Panc1 (cell line): ENCODE results near the gene DOCK1. TPM values are rescaled to one million over a fixed set of nuclear protein-coding genes. Genes with fewer than 3 reads are reported as not detected.

Experiments used
- ATAC-seq: fragments of 200-7000 bp; cut with Tn5 transposase; 2 replicates; pipeline ENCODE4 v1.9.1; 2020; ENCODE audit warnings: mild to moderate bottlenecking, moderate library complexity
- BruUV-seq: library from RNA; stranded (reverse); fragments of 400-500 nt; replicated peaks from 2 replicates; lab custom pipeline; 2021; lab: Mats Ljungman, UMichigan
- CTCF ChIA-PET: fragments of 300-600 bp; sonication (Branson Sonifier 250); formaldehyde crosslinking; loops from one replicate; lab custom pipeline; 2022; ENCODE audit warnings: antibody characterized with exemption; lab: Charles Lee
- POLR2A ChIA-PET: fragments of 300-600 bp; sonication (Branson Sonifier 250); formaldehyde crosslinking; loops from one replicate; lab custom pipeline; 2022; ENCODE audit warnings: antibody characterized with exemption; lab: Charles Lee
- DNase-seq: peaks from one replicate; pipeline ENCODE4 v3.0.0-alpha.2; 2010; ENCODE audit warnings: low read depth, low spot score
- H3K27ac ChIP-seq: 2 replicates; pipeline ENCODE4 v1.5.1; 2011; ENCODE audit warnings: mild to moderate bottlenecking, low read length, inconsistent platforms
- H3K27me3 ChIP-seq: fragments of 200-500 bp; sonication (Bioruptor generic); 2 replicates; pipeline ENCODE4 v1.6.0; 2014; ENCODE audit warnings: low read length, inconsistent platforms; ENCODE audit not compliant: control insufficient read depth, insufficient read depth
- H3K36me3 ChIP-seq: fragments of 200-500 bp; sonication (Bioruptor generic); 2 replicates; pipeline ENCODE4 v1.5.1; 2014; ENCODE audit warnings: inconsistent platforms, mild to moderate bottlenecking, low read length, moderate library complexity; ENCODE audit not compliant: control insufficient read depth, insufficient read depth
- H3K4me1 ChIP-seq: 2 replicates; pipeline ENCODE4 v1.5.1; 2011; ENCODE audit warnings: inconsistent platforms, mild to moderate bottlenecking, low read length, moderate library complexity; ENCODE audit not compliant: control insufficient read depth, insufficient read depth
- H3K4me3 ChIP-seq, 2 experiments: 2 replicates each; pipeline ENCODE4 v1.5.1; 2011 to 2012; ENCODE audit warnings: low read depth in 2 of 2, low read length in 2 of 2, mild to moderate bottlenecking in 2 of 2, inconsistent platforms in 1 of 2, moderate library complexity in 1 of 2
- H3K9me3 ChIP-seq: fragments of 200-500 bp; sonication (Bioruptor generic); 2 replicates; pipeline ENCODE4 v1.5.1; 2014; ENCODE audit warnings: low read depth, mild to moderate bottlenecking, inconsistent platforms, low read length, moderate library complexity; ENCODE audit not compliant: control insufficient read depth, insufficient read depth
- CTCF ChIP-seq: fragments of 450-650 bp; IDR thresholded peaks from 2 replicates; pipeline ENCODE4 v1.5.1; 2017; ENCODE audit warnings: mild to moderate bottlenecking
- POLR2AphosphoS5 ChIP-seq: IDR thresholded peaks from 2 replicates; pipeline ENCODE4 v1.6.1; 2012; ENCODE audit warnings: mild to moderate bottlenecking, low read depth, low read length, moderate library complexity
- SIN3A ChIP-seq: IDR thresholded peaks from 2 replicates; pipeline ENCODE4 v1.6.1; 2012; ENCODE audit warnings: low read depth, mild to moderate bottlenecking, low read length, moderate library complexity, borderline replicate concordance; ENCODE audit not compliant: insufficient read depth
- TCF7L2 ChIP-seq: IDR thresholded peaks from 2 replicates; pipeline ENCODE4 v1.6.1; 2011; ENCODE audit warnings: mild to moderate bottlenecking, low read depth, low read length, inconsistent platforms
- in situ Hi-C: cut with HindIII; loops from 2 replicates; pipeline ENCODE4 v1.10.0; 2016; ENCODE audit warnings: low sequenced_read_pairs, low pct_unique_long_range_greater_than_20kb
- intact Hi-C: fragments of 100-400 bp; cut with micrococcal nuclease; formaldehyde crosslinking; loops from one replicate; pipeline ENCODE4 v1.10.0; 2022; ENCODE audit not compliant: unreplicated experiment
- total RNA-seq: library from RNA; stranded (reverse); gene quantifications from one replicate; pipeline ENCODE4 v1.2.1, GENCODE V29; 2021; ENCODE audit not compliant: unreplicated experiment
- TF ChIP-seq, protein P1 (sequence below), 2 experiments: IDR thresholded peaks; 2 replicates each; pipeline ENCODE4 v1.6.1; 2011 to 2012; ENCODE audit warnings: low read depth in 2 of 2, control low read depth in 1 of 2, low read length in 1 of 2, mild to moderate bottlenecking in 1 of 2, moderate library complexity in 1 of 2; ENCODE audit not compliant: insufficient read depth in 1 of 2

DOCK1 gene
- total RNA-seq, 1 experiment from 2014 or later: 67.6 TPM

DNA sequence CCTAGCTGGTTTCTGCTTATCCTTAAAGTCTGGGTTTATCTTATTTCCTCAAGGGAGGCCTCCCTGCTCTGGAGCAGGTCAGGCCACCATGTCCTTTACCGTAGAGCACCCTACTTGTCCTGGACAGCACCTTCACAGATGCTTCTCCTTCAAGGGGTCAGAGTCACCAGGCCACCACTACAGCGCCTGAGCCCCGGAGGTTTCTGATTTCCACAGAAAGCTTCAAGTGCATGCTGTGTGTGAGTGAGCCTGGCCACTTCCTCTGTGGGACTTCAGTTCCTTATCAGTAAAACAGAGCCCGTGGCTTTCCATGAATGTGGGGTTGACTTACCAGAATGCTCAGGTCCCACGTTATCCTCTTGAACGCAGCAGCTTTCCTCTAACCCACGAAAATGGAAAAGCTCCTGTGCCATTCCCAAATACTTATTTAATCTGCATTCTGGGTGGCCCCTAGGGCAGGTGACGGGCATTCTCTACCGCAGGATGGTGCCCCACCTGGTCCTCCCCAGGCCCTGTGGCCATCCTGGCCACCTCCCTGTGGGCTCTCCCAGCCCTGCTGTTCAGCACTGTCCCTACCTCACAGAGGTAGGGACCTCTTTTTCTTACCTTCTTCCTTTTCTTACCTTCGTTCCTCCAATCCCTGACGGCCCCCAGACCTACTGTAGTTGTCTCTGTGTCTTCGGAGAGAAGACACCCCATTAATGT lies 1.4 kb upstream of the DOCK1 start:
- TSS peak; percentile 54 for BruUV-seq
- POLR2A ChIA-PET: no interaction called here
- peak overlapping the region in 1 of 2 experiments; percentile 84; a peak in 2 of 4 replicates for H3K4me3 ChIP-seq
- ATAC-seq: no peak
- peak overlapping the region; percentile 78; the same call in 1 of the 2 replicates for H3K27ac ChIP-seq
- no peak for DNase-seq
- in situ Hi-C loops: no loop called here
- H3K4me1 ChIP-seq: peaks cover 26% of the 10 kb centered on the region
- TF ChIP-seq, protein P1, sequence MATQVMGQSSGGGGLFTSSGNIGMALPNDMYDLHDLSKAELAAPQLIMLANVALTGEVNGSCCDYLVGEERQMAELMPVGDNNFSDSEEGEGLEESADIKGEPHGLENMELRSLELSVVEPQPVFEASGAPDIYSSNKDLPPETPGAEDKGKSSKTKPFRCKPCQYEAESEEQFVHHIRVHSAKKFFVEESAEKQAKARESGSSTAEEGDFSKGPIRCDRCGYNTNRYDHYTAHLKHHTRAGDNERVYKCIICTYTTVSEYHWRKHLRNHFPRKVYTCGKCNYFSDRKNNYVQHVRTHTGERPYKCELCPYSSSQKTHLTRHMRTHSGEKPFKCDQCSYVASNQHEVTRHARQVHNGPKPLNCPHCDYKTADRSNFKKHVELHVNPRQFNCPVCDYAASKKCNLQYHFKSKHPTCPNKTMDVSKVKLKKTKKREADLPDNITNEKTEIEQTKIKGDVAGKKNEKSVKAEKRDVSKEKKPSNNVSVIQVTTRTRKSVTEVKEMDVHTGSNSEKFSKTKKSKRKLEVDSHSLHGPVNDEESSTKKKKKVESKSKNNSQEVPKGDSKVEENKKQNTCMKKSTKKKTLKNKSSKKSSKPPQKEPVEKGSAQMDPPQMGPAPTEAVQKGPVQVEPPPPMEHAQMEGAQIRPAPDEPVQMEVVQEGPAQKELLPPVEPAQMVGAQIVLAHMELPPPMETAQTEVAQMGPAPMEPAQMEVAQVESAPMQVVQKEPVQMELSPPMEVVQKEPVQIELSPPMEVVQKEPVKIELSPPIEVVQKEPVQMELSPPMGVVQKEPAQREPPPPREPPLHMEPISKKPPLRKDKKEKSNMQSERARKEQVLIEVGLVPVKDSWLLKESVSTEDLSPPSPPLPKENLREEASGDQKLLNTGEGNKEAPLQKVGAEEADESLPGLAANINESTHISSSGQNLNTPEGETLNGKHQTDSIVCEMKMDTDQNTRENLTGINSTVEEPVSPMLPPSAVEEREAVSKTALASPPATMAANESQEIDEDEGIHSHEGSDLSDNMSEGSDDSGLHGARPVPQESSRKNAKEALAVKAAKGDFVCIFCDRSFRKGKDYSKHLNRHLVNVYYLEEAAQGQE (IDR thresholded peaks at IDR 0.05; ENCODE audit: insufficient read depth in 1 of 2, low read depth in 2 of 2, low read length in 1 of 2): no peak
- TF ChIP-seq SIN3A: no peak
- no peak for TF ChIP-seq TCF7L2
- TF ChIP-seq CTCF: no peak
- TF ChIP-seq POLR2AphosphoS5: no peak
- H3K27me3 ChIP-seq: no peaks in the 10 kb centered on the region
- no peaks in the 10 kb centered on the region; the same call in 1 of the 2 replicates for H3K36me3 ChIP-seq
- H3K9me3 ChIP-seq: no peaks in the 10 kb centered on the region
- CTCF ChIA-PET: no interaction called here
- intact Hi-C loops: no loop called here

GRCh38 chr10:126904516-126904817 lies 761 bp upstream of the DOCK1 start:
- H3K27me3 ChIP-seq: no peaks in the 10 kb centered on the region
- POLR2A ChIA-PET: no interaction called here

More at GRCh38 chr10:126904516-126904817, 761 bp upstream of the DOCK1 start:
- ATAC-seq (no peak), DNase-seq (no peak)
- H3K9me3 ChIP-seq: no peaks in the 10 kb centered on the region
- TF ChIP-seq CTCF: no peak
- no peak for TF ChIP-seq SIN3A
- TF ChIP-seq TCF7L2: no peak
- TF ChIP-seq POLR2AphosphoS5: no peak
- TF ChIP-seq, protein P1 (IDR thresholded peaks at IDR 0.05; ENCODE audit: insufficient read depth in 1 of 2, low read depth in 2 of 2, low read length in 1 of 2): no peak
- H3K4me1 ChIP-seq: peaks cover 27% of the 10 kb centered on the region
- H3K36me3 ChIP-seq: no peaks in the 10 kb centered on the region; the same call in 1 of the 2 replicates
- in situ Hi-C loops: no loop called here
- intact Hi-C loops: no loop called here
- CTCF ChIA-PET: no interaction called here
- peak overlapping the region; percentile 79 to 84 for H3K4me3 ChIP-seq
- peak overlapping the region; percentile 78 for H3K27ac ChIP-seq
- no TSS peak for BruUV-seq
